IMR-90 (cell line): Measurements from ENCODE around the gene ZNF385D. TPM values are rescaled to one million over a fixed set of nuclear protein-coding genes. Genes with fewer than 3 reads are reported as not detected.
"Not testable (repeated sequence)": the region's sequence is repeated elsewhere in the genome, so short reads cannot be mapped to it uniquely, and the experiment has no call there.

Experiments used
- ATAC-seq: fragments of 200-7000 bp; cut with Tn5 transposase; 2 replicates; pipeline ENCODE4 v1.9.1; 2020; ENCODE audit warnings: low read depth, mild to moderate bottlenecking, moderate library complexity
- BruUV-seq: library from RNA; stranded (reverse); fragments of 400-500 nt; replicated peaks from 2 replicates; lab custom pipeline; 2021; lab: Mats Ljungman, UMichigan
- CTCF ChIA-PET: fragments of 300-600 bp; formaldehyde crosslinking; extraction: SDS; loops from one replicate; lab custom pipeline; 2021; ENCODE audit warnings: antibody characterized with exemption; lab: Yijun Ruan, JAX
- POLR2A ChIA-PET: fragments of 300-600 bp; sonication (Branson Sonifier 250); formaldehyde crosslinking; loops from one replicate; lab custom pipeline; 2022; ENCODE audit warnings: antibody characterized with exemption; ENCODE audit not compliant: unreplicated experiment; lab: Charles Lee
- DNase-seq: peaks from one replicate; pipeline ENCODE4 v3.0.0; 2013
- H2AFZ ChIP-seq: replicated peaks from 2 replicates; pipeline ENCODE3; 2013; ENCODE audit warnings: low read length, mild to moderate bottlenecking; ENCODE audit not compliant: poor library complexity
- H2AK5ac ChIP-seq: 2 replicates; pipeline ENCODE4 v1.6.1; 2013; ENCODE audit warnings: low read depth, low read length, inconsistent platforms
- H2AK9ac ChIP-seq: replicated peaks from 2 replicates; pipeline ENCODE3; 2013; ENCODE audit warnings: mild to moderate bottlenecking, low read depth, low read length, moderate library complexity; ENCODE audit not compliant: poor library complexity
- H2BK120ac ChIP-seq: 2 replicates; pipeline ENCODE4 v1.6.1; 2013; ENCODE audit warnings: low read depth, low read length, inconsistent platforms
- H2BK15ac ChIP-seq: 3 replicates; pipeline ENCODE4 v1.6.1; 2013; ENCODE audit warnings: low read depth, low read length, inconsistent platforms
- H2BK20ac ChIP-seq: 2 replicates; pipeline ENCODE4 v1.6.1; 2013; ENCODE audit warnings: low read depth, mild to moderate bottlenecking, inconsistent platforms, low read length, moderate library complexity
- H2BK5ac ChIP-seq: 2 replicates; pipeline ENCODE4 v1.6.1; 2013; ENCODE audit warnings: mild to moderate bottlenecking, low read depth, low read length, inconsistent platforms; ENCODE audit not compliant: poor library complexity, severe bottlenecking
- H3K14ac ChIP-seq: replicated peaks from 2 replicates; pipeline ENCODE4 v1.6.1; 2013; ENCODE audit warnings: low read depth, low read length, inconsistent platforms
- H3K18ac ChIP-seq: 2 replicates; pipeline ENCODE4 v1.6.1; 2013; ENCODE audit warnings: low read depth, low read length, control low read depth
- H3K23ac ChIP-seq: 2 replicates; pipeline ENCODE4 v1.6.1; 2013; ENCODE audit warnings: low read depth, low read length, inconsistent platforms
- H3K27ac ChIP-seq: 2 replicates; pipeline ENCODE4 v1.5.1; 2013; ENCODE audit warnings: mild to moderate bottlenecking, control low read depth, low read length; ENCODE audit not compliant: insufficient read depth
- H3K27me3 ChIP-seq: 2 replicates; pipeline ENCODE4 v1.6.1; 2013; ENCODE audit warnings: low read length; ENCODE audit not compliant: control insufficient read depth, insufficient read depth
- H3K36me3 ChIP-seq: 2 replicates; pipeline ENCODE4 v1.6.1; 2013; ENCODE audit warnings: low read length, mixed read lengths; ENCODE audit not compliant: control insufficient read depth, insufficient read depth
- H3K4ac ChIP-seq: 2 replicates; pipeline ENCODE4 v1.6.1; 2013; ENCODE audit warnings: low read depth, low read length, inconsistent platforms
- H3K4me1 ChIP-seq: 2 replicates; pipeline ENCODE4 v1.6.1; 2013; ENCODE audit warnings: low read length, mixed read lengths; ENCODE audit not compliant: control insufficient read depth, insufficient read depth
- H3K4me2 ChIP-seq: 2 replicates; pipeline ENCODE4 v1.6.1; 2013; ENCODE audit warnings: low read depth, mild to moderate bottlenecking, control low read depth, low read length, moderate library complexity
- H3K4me3 ChIP-seq: 2 replicates; pipeline ENCODE4 v1.5.1; 2013; ENCODE audit warnings: low read depth, mild to moderate bottlenecking, control low read depth, low read length, moderate library complexity; ENCODE audit not compliant: insufficient read depth
- H3K56ac ChIP-seq: 2 replicates; pipeline ENCODE4 v1.6.1; 2013; ENCODE audit warnings: low read length, inconsistent platforms; ENCODE audit not compliant: insufficient read depth; ENCODE audit errors: extremely low read depth
- H3K79me1 ChIP-seq, 2 experiments: 2 replicates each; pipeline ENCODE4 v1.6.1; 2013; ENCODE audit warnings: low read length in 2 of 2, inconsistent platforms in 1 of 2, low read depth in 1 of 2
- H3K9ac ChIP-seq: 2 replicates; pipeline ENCODE4 v1.6.1; 2013; ENCODE audit warnings: low read depth, low read length, control low read depth
- H3K9me1 ChIP-seq: 2 replicates; pipeline ENCODE4 v1.6.1; 2013; ENCODE audit warnings: low read length, inconsistent platforms; ENCODE audit not compliant: insufficient read depth
- H3K9me3 ChIP-seq: 2 replicates; pipeline ENCODE4 v1.6.1; 2013; ENCODE audit warnings: low read length; ENCODE audit not compliant: control insufficient read depth, insufficient read depth
- H4K20me1 ChIP-seq: 2 replicates; pipeline ENCODE4 v1.6.1; 2013; ENCODE audit warnings: low read length, inconsistent platforms; ENCODE audit not compliant: insufficient read depth
- H4K5ac ChIP-seq: 2 replicates; pipeline ENCODE4 v1.6.1; 2013; ENCODE audit warnings: mild to moderate bottlenecking, low read depth, low read length, control low read depth
- H4K8ac ChIP-seq, 2 experiments: 2 replicates each; pipeline ENCODE4 v1.6.1; 2013; ENCODE audit warnings: low read depth in 2 of 2, low read length in 2 of 2, control low read depth in 1 of 2, inconsistent platforms in 1 of 2
- H4K91ac ChIP-seq: 2 replicates; pipeline ENCODE4 v1.6.1; 2013; ENCODE audit warnings: low read depth, low read length, inconsistent platforms; ENCODE audit not compliant: insufficient read depth
- WGBS, 2 experiments: methylation state at CpG; one replicate each; pipeline versions ENCODE4 v1.1.5 to v1.1.7; 2013; ENCODE audit warnings: missing lambda C conversion rate in 2 of 2; ENCODE audit not compliant: insufficient read length in 1 of 2; ENCODE audit errors: extremely low coverage in 2 of 2; 5-methylcytosine and 5-hydroxymethylcytosine counted together
- dilution Hi-C: fragments of 300-500 bp; cut with HindIII; formaldehyde crosslinking; loops from one replicate; pipeline ENCODE4 v1.14.3; 2018; ENCODE audit warnings: low sequenced_read_pairs; ENCODE audit not compliant: unreplicated experiment
- in situ Hi-C: fragments of 300-500 bp; cut with MboI; formaldehyde crosslinking; loops from 3 replicates; pipeline ENCODE4 v1.14.3; 2019; ENCODE audit warnings: low sequenced_read_pairs, inconsistent platforms, mixed read lengths
- intact Hi-C: fragments of 100-400 bp; cut with micrococcal nuclease; formaldehyde crosslinking; loops from 2 replicates; pipeline ENCODE4 v1.10.0; 2022
- polyA plus RNA-seq, 3 experiments: library from polyadenylated mRNA; depleted of rRNA; stranded (reverse); fragments of >200 nt; gene quantifications; 2 replicates each; pipeline ENCODE4 v1.2.3, GENCODE V29; 2012; ENCODE audit warnings: low replicate concordance in 1 of 3
- total RNA-seq: library from RNA; depleted of rRNA; stranded (reverse); fragments of >200 nt; gene quantifications from 2 replicates; pipeline ENCODE4 v1.2.3, GENCODE V29; 2012

Gene ZNF385D
- total and polyA plus RNA-seq, 2 of the 4 experiments (the other 2 are of a cell fraction) = 0.18 to 2.4 TPM

- CTCF ChIA-PET = interaction anchor here (0.6 kb wide), 1 partner anchor 365 kb away, joined by 3 read pairs; no protein-coding TSS in a partner anchor
- H2BK120ac ChIP-seq, POLR2A ChIA-PET, H4K5ac ChIP-seq, H3K18ac ChIP-seq, H4K91ac ChIP-seq, H3K4me1 ChIP-seq, H3K23ac ChIP-seq, H3K56ac ChIP-seq, H3K9me3 ChIP-seq, dilution Hi-C loops, H2AK9ac ChIP-seq, H4K20me1 ChIP-seq, H2AK5ac ChIP-seq, H3K27ac ChIP-seq, H4K8ac ChIP-seq, H3K27me3 ChIP-seq, H3K9ac ChIP-seq, H3K4me3 ChIP-seq, H2BK5ac ChIP-seq, H3K4me2 ChIP-seq, H3K4ac ChIP-seq, H2BK20ac ChIP-seq, intact Hi-C loops, H2AFZ ChIP-seq, BruUV-seq, H3K79me1 ChIP-seq, H3K36me3 ChIP-seq, H3K14ac ChIP-seq, ATAC-seq, DNase-seq, H2BK15ac ChIP-seq, H3K9me1 ChIP-seq: not testable (repeated sequence)
- in situ Hi-C loops = loop anchor here (25.0 kb wide), 1 partner anchor 1153 kb away; no protein-coding TSS in a partner anchor
- no CpG with 5 or more reads among the region's 3 CpGs for WGBS, 2 experiments
These were observed 260.3 kb downstream of the ZNF385D start for GRCh38 chr3:21490671-21491070.
